ENCODE measurements around the gene MARK1. TPM values are rescaled to one million over a fixed set of nuclear protein-coding genes. Genes with fewer than 3 reads are reported as not detected.
"Not testable (repeated sequence)": the region's sequence is repeated elsewhere in the genome, so short reads cannot be mapped to it uniquely, and the experiment has no call there.

Gene MARK1
- total RNA-seq, 4 donors from 2014 or later = 2.5 to 8.0 (median 4.0) TPM

- no peak for TF ChIP-seq CTCF (IDR thresholded peaks at IDR 0.05)
- TF ChIP-seq POLR2A (IDR thresholded peaks at IDR 0.05) = no peak
- Histone ChIP-seq H3K4me3 (no peak overlapping the region), H3K9me3 (no peaks in the 10 kb centered on the region), H3K27ac (no peak overlapping the region), H3K36me3 (no peaks in the 10 kb centered on the region), H3K4me1 (no peaks in the 10 kb centered on the region), H3K27me3 (no peaks in the 10 kb centered on the region)
- no peak for DNase-seq
Measured at GRCh38 chr1:220673921-220674320, 146.0 kb downstream of the MARK1 start.

- Histone ChIP-seq H3K27ac (no peak overlapping the region), H3K4me1 (no peaks in the 10 kb centered on the region)
Measured at GRCh38 chr1:220677251-220677650, 149.3 kb downstream of the MARK1 start.

GRCh38 chr1:220680085-220680687 is 152.2 kb downstream of the MARK1 start:
- no peaks in the 10 kb centered on the region for H3K27me3 ChIP-seq
- no peak overlapping the region for H3K4me3 ChIP-seq
- H3K4me1 ChIP-seq = no peaks in the 10 kb centered on the region
- no peak overlapping the region for H3K27ac ChIP-seq
- H3K9me3 ChIP-seq = no peaks in the 10 kb centered on the region
- H3K36me3 ChIP-seq = no peaks in the 10 kb centered on the region
- TF ChIP-seq POLR2A (IDR thresholded peaks at IDR 0.05) (no peak), CTCF (IDR thresholded peaks at IDR 0.05) (peak; percentile 34 to 75 (median 66))
- DNase-seq = no peak

More at GRCh38 chr1:220677251-220677650, 149.3 kb downstream of the MARK1 start:
- no peaks in the 10 kb centered on the region for H3K27me3 ChIP-seq
- H3K4me3 ChIP-seq = no peak overlapping the region
- no peak for DNase-seq
- H3K36me3 ChIP-seq = no peaks in the 10 kb centered on the region
- TF ChIP-seq CTCF (IDR thresholded peaks at IDR 0.05) (no peak), POLR2A (IDR thresholded peaks at IDR 0.05) (no peak)
- no peaks in the 10 kb centered on the region for H3K9me3 ChIP-seq

GRCh38 chr1:220681220-220681880 is 153.4 kb downstream of the MARK1 start:
- no peak for DNase-seq
- peak overlapping the region in 1 of 4 donors; percentile 14 for H3K27ac ChIP-seq
- H3K4me1 ChIP-seq = no peaks in the 10 kb centered on the region
- TF ChIP-seq POLR2A (IDR thresholded peaks at IDR 0.05) (no peak), CTCF (IDR thresholded peaks at IDR 0.05) (no peak)
- no peaks in the 10 kb centered on the region for H3K36me3 ChIP-seq
- H3K27me3 ChIP-seq = no peaks in the 10 kb centered on the region
- H3K9me3 ChIP-seq = no peaks in the 10 kb centered on the region
- peak overlapping the region in 2 of 4 donors; percentile 15 to 33 for H3K4me3 ChIP-seq

GRCh38 chr1:220682901-220683576 is 155.1 kb downstream of the MARK1 start:
- DNase-seq = peak in 1 of 3 donors; percentile 16
- Histone ChIP-seq H3K27me3 (no peaks in the 10 kb centered on the region), H3K4me1 (no peaks in the 10 kb centered on the region), H3K4me3 (no peak overlapping the region), H3K9me3 (no peaks in the 10 kb centered on the region), H3K27ac (no peak overlapping the region), H3K36me3 (no peaks in the 10 kb centered on the region)
- TF ChIP-seq POLR2A (IDR thresholded peaks at IDR 0.05) (no peak), CTCF (IDR thresholded peaks at IDR 0.05) (no peak)

GRCh38 chr1:220683716-220684115 is 155.8 kb downstream of the MARK1 start:
- H3K4me1 ChIP-seq, H3K4me3 ChIP-seq, DNase-seq, H3K27me3 ChIP-seq, H3K9me3 ChIP-seq, H3K36me3 ChIP-seq, H3K27ac ChIP-seq: not testable (repeated sequence)
